CD4-positive, alpha-beta T cell (primary cell): Measurements from ENCODE around the gene LY9. TPM values are rescaled to one million over a fixed set of nuclear protein-coding genes. Genes with fewer than 3 reads are reported as not detected.
A peak's percentile ranks its signal among the peaks of the same experiment; 100 is the strongest.

Experiments used
- ATAC-seq: fragments of 200-7000 bp; cut with Tn5 transposase; one replicate; pipeline ENCODE4 v1.10.0; 2022; ENCODE audit warnings: mild to moderate bottlenecking; ENCODE audit not compliant: poor library complexity
- CTCF ChIA-PET: fragments of 350-600 bp; sonication (Branson Sonifier 250); formaldehyde crosslinking; loops from one replicate; lab custom pipeline; 2021; ENCODE audit warnings: antibody characterized with exemption, inconsistent platforms; lab: Charles Lee
- POLR2A ChIA-PET: fragments of 350-600 bp; sonication (Branson Sonifier 250); formaldehyde crosslinking; loops from one replicate; lab custom pipeline; 2021; ENCODE audit warnings: antibody characterized with exemption, inconsistent platforms; lab: Charles Lee
- DNase-seq, 14 experiments: peaks; one replicate each; pipeline ENCODE4 v3.0.0-alpha.2; 2013 to 2020; ENCODE audit warnings: mixed read lengths in 2 of 14
- H3K27ac ChIP-seq, 2 donors: one replicate each; pipeline versions ENCODE4 v1.5.1 to v1.7.0; 2013; ENCODE audit warnings: low read length in 2 of 2, low read depth in 1 of 2, mild to moderate bottlenecking in 1 of 2
- H3K27me3 ChIP-seq, 2 experiments: 1 replicate in 1 of 2; 2 replicates in 1 of 2; pipeline versions ENCODE4 v1.6.1 to v1.7.0; 2013; ENCODE audit warnings: low read length in 2 of 2, control low read depth in 1 of 2, mild to moderate bottlenecking in 1 of 2, moderate library complexity in 1 of 2; ENCODE audit not compliant: insufficient read depth in 2 of 2, control insufficient read depth in 1 of 2
- H3K36me3 ChIP-seq: one replicate; pipeline ENCODE4 v1.6.1; 2013; ENCODE audit warnings: low read length, control low read depth; ENCODE audit not compliant: insufficient read depth
- H3K4me1 ChIP-seq: one replicate; pipeline ENCODE4 v1.6.1; 2013; ENCODE audit warnings: low read length, control low read depth; ENCODE audit not compliant: insufficient read depth
- H3K4me3 ChIP-seq: one replicate; pipeline ENCODE4 v1.5.1; 2013; ENCODE audit warnings: mild to moderate bottlenecking, low read length, moderate library complexity
- H3K9me3 ChIP-seq, 2 experiments: 1 replicate in 1 of 2; 2 replicates in 1 of 2; pipeline versions ENCODE4 v1.6.1 to v1.7.0; 2013; ENCODE audit warnings: low read length in 2 of 2, mild to moderate bottlenecking in 2 of 2, control low read depth in 1 of 2, moderate library complexity in 1 of 2; ENCODE audit not compliant: control insufficient read depth in 1 of 2, insufficient read depth in 1 of 2
- H3K27ac Mint-ChIP-seq: one replicate; pipeline ENCODE4 v1.8.0; 2020; ENCODE audit warnings: mixed read lengths
- H3K27me3 Mint-ChIP-seq: one replicate; pipeline ENCODE4 v1.8.0; 2021; ENCODE audit warnings: mixed read lengths
- H3K36me3 Mint-ChIP-seq: one replicate; pipeline ENCODE4 v1.8.0; 2021; ENCODE audit warnings: low read depth, mixed read lengths
- H3K4me1 Mint-ChIP-seq: one replicate; pipeline ENCODE4 v1.8.0; 2021; ENCODE audit warnings: low read depth, mixed read lengths
- H3K4me3 Mint-ChIP-seq: one replicate; pipeline ENCODE4 v1.8.0; 2020; ENCODE audit warnings: mild to moderate bottlenecking, mixed read lengths
- H3K9me3 Mint-ChIP-seq: one replicate; pipeline ENCODE4 v1.8.0; 2020; ENCODE audit warnings: mixed read lengths
- intact Hi-C, 2 experiments: fragments of 100-400 bp; cut with DNase I in 1 of 2; cut with micrococcal nuclease in 1 of 2; formaldehyde crosslinking; loops; one replicate each; pipeline versions ENCODE4 v1.15.1 to v1.9.0; 2023 to 2025; cut with DNase I, micrococcal nuclease
- polyA plus RNA-seq, 2 donors: library from polyadenylated mRNA; unstranded; fragments of 120-200 nt; gene quantifications; one replicate each; pipeline ENCODE4 v1.2.1, GENCODE V29; 2013
- total RNA-seq, 174 experiments: library from RNA in 2 of 174; stranded (reverse) in 2 of 174; gene quantifications; one replicate each; pipeline ENCODE4 v1.2.3 and lab custom pipeline; 2021 to 2026
- TF ChIP-seq, protein P1 (sequence below): fragments of 200-600 bp; IDR thresholded peaks from one replicate; pipeline ENCODE4 v1.8.0; 2022; ENCODE audit warnings: antibody characterized with exemption, mild to moderate bottlenecking

Gene LY9
- total RNA-seq (100 to 1,000 TPM; 124 TPM), total RNA-seq (lab: John Stamatoyannopoulos, UW) (2.8 to 159 (median 57.3) reads per million in 172 experiments)
- polyA plus RNA-seq (2013, experiment 1 of 2) = 116 TPM
- 126 TPM for polyA plus RNA-seq (2013, experiment 2 of 2)

DNA sequence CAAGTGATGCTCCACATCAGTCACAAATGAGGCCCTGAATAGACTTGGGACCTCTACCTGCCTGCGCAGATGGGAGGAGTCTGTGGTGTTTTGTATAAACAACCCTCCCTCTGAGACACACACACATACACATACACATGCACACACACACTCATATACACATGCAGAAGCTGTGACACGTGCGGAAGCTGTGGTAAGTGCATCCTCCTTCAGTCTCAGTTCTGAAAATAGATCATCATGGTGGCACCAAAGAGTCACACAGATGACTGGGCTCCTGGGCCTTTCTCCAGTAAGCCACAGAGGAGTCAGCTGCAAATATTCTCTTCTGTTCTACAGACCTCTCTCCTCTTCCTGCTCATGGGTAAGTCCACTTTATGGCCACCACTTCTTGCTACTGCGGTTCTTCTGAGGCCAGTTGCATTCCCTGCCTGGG lies at the start of gene LY9:
LY9 (plus strand) TSS at position 224 of the 433 bp plus-strand sequence; CDS start at position 238, 14 bp downstream.
- DNase-seq = peak; percentile 64 to 97 (median 72)
- peak within 1 kb of the TSS; percentile 73 to 88 for H3K27ac ChIP-seq
- peaks cover 37% of the 10 kb centered on the region for H3K4me1 ChIP-seq
- Mint-ChIP-seq H3K27me3 (no peaks in the 10 kb centered on the region), H3K4me3 (peak within 1 kb of the TSS; percentile 97), H3K4me1 (peaks cover 62% of the 10 kb centered on the region), H3K36me3 (peaks cover 51% of the 10 kb centered on the region), H3K9me3 (no peaks in the 10 kb centered on the region), H3K27ac (peak within 1 kb of the TSS; percentile 92)
- POLR2A ChIA-PET = interaction anchor here (0.9 to 4.8 kb wide), 23 partner anchors 10 to 744 kb away, joined by 3 to 50 read pairs (median 4); partner anchors contain the start of genes CD48 and NDUFS2
- CTCF ChIA-PET = interaction anchor here (0.7 to 3.2 kb wide), 9 partner anchors 9 to 121 kb away, joined by 3 to 15 read pairs (median 4); no protein-coding TSS in a partner anchor
- intact Hi-C loops = loop anchor here in 1 of 2 experiments (5.0 kb wide), 1 partner anchor 41 kb away; no protein-coding TSS in a partner anchor
- ATAC-seq = peak; percentile 88
- H3K4me3 ChIP-seq = peak within 1 kb of the TSS; percentile 74
- peaks cover 19% of the 10 kb centered on the region for H3K36me3 ChIP-seq
- H3K9me3 ChIP-seq = no peaks in the 10 kb centered on the region
- TF ChIP-seq, protein P1, sequence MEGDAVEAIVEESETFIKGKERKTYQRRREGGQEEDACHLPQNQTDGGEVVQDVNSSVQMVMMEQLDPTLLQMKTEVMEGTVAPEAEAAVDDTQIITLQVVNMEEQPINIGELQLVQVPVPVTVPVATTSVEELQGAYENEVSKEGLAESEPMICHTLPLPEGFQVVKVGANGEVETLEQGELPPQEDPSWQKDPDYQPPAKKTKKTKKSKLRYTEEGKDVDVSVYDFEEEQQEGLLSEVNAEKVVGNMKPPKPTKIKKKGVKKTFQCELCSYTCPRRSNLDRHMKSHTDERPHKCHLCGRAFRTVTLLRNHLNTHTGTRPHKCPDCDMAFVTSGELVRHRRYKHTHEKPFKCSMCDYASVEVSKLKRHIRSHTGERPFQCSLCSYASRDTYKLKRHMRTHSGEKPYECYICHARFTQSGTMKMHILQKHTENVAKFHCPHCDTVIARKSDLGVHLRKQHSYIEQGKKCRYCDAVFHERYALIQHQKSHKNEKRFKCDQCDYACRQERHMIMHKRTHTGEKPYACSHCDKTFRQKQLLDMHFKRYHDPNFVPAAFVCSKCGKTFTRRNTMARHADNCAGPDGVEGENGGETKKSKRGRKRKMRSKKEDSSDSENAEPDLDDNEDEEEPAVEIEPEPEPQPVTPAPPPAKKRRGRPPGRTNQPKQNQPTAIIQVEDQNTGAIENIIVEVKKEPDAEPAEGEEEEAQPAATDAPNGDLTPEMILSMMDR = no peak
- no peaks in the 10 kb centered on the region for H3K27me3 ChIP-seq

GRCh38 chr1:160746836-160747500 lies 49.0 kb upstream of the LY9 start:
- TF ChIP-seq, protein P1 = no peak
- Mint-ChIP-seq H3K27me3 (no peaks in the 10 kb centered on the region), H3K36me3 (no peaks in the 10 kb centered on the region), H3K27ac (no peak overlapping the region), H3K9me3 (no peaks in the 10 kb centered on the region), H3K4me1 (peaks cover 21% of the 10 kb centered on the region), H3K4me3 (no peak overlapping the region)
- Histone ChIP-seq H3K4me3 (no peak overlapping the region), H3K27ac (no peak overlapping the region), H3K9me3 (no peaks in the 10 kb centered on the region), H3K4me1 (peaks cover 36% of the 10 kb centered on the region), H3K36me3 (no peaks in the 10 kb centered on the region), H3K27me3 (no peaks in the 10 kb centered on the region)
- POLR2A ChIA-PET = no interaction called here
- no peak for DNase-seq
- ATAC-seq = no peak
- CTCF ChIA-PET = no interaction called here
- intact Hi-C loops = no loop called here

DNA sequence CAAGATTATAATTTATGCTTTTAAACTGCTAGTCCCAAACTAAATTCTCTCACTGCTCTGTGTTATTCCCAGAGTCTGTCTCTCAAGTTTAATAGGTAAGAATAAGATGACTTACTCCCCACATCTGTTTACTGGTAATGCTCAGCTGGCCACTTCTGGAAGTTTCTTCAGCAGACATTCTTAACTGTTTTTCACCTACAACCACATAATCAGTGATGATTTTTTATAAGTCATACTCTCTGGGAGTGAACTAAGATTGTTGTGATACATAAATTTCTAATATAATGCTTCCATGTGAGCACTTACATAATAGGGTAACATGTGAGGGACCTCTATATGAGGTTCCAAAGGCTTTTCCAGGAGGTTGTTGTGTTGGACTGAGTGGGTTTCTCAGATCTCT lies 48.3 kb upstream of the LY9 start:
- ATAC-seq = no peak
- intact Hi-C loops = no loop called here
- H3K4me1 ChIP-seq = peaks cover 29% of the 10 kb centered on the region

More for the DNA sequence above, 48.3 kb upstream of the LY9 start:
- Histone ChIP-seq H3K27ac (no peak overlapping the region), H3K36me3 (no peaks in the 10 kb centered on the region), H3K9me3 (no peaks in the 10 kb centered on the region), H3K27me3 (no peaks in the 10 kb centered on the region), H3K4me3 (no peak overlapping the region)
- H3K36me3 Mint-ChIP-seq = no peaks in the 10 kb centered on the region
- ChIA-PET CTCF (interaction anchor here (1.7 kb wide), 1 partner anchor 21 kb away, joined by 5 read pairs; no protein-coding TSS in a partner anchor), POLR2A (no interaction called here)
- no peaks in the 10 kb centered on the region for H3K27me3 Mint-ChIP-seq
- H3K4me1 Mint-ChIP-seq = peaks cover 21% of the 10 kb centered on the region
- TF ChIP-seq, protein P1 = no peak
- no peak for DNase-seq
- no peak overlapping the region for H3K4me3 Mint-ChIP-seq
- H3K27ac Mint-ChIP-seq = no peak overlapping the region
- H3K9me3 Mint-ChIP-seq = no peaks in the 10 kb centered on the region
